Stimulated activated effector memory CD8-positive, alpha-beta T cell treated with anti-CD3 and anti-CD28 coated beads, Interleukin-12 subunit alpha, Interleukin-12 subunit beta, amount 100 ng/mL, for 72 hours (primary cell): Measurements from ENCODE around the gene RDH12.

Experiments used
- ATAC-seq: fragments of 150-1000 bp; cut with Tn5 transposase; 2 replicates; pipeline ENCODE4 v1.10.0; 2021
- DNase-seq, 2 donors: peaks; one replicate each; pipeline ENCODE4 v3.0.0; 2021 to 2022; ENCODE audit warnings: low spot score in 2 of 2
- H3K27ac Mint-ChIP-seq: one replicate; pipeline ENCODE4 v1.8.0; 2022; ENCODE audit warnings: mild to moderate bottlenecking, mixed read lengths
- H3K36me3 Mint-ChIP-seq: one replicate; pipeline ENCODE4 v1.8.0; 2022; ENCODE audit warnings: mild to moderate bottlenecking, mixed read lengths
- H3K4me1 Mint-ChIP-seq: one replicate; pipeline ENCODE4 v1.8.0; 2022; ENCODE audit warnings: mixed read lengths
- H3K4me3 Mint-ChIP-seq: one replicate; pipeline ENCODE4 v1.8.0; 2022; ENCODE audit warnings: mild to moderate bottlenecking, mixed read lengths
- H3K9me3 Mint-ChIP-seq: one replicate; pipeline ENCODE4 v1.8.0; 2022; ENCODE audit warnings: mixed read lengths

The RDH12 gene

GRCh38 chr14:67757175-67757574, 55.5 kb downstream of the RDH12 start:
- no peak for DNase-seq
- ATAC-seq = no peak
- H3K36me3 Mint-ChIP-seq = peaks cover 56% of the 10 kb centered on the region
- H3K4me3 Mint-ChIP-seq = no peak overlapping the region
- H3K27ac Mint-ChIP-seq = no peak overlapping the region
- no peaks in the 10 kb centered on the region for H3K9me3 Mint-ChIP-seq
- no peaks in the 10 kb centered on the region for H3K4me1 Mint-ChIP-seq

DNA sequence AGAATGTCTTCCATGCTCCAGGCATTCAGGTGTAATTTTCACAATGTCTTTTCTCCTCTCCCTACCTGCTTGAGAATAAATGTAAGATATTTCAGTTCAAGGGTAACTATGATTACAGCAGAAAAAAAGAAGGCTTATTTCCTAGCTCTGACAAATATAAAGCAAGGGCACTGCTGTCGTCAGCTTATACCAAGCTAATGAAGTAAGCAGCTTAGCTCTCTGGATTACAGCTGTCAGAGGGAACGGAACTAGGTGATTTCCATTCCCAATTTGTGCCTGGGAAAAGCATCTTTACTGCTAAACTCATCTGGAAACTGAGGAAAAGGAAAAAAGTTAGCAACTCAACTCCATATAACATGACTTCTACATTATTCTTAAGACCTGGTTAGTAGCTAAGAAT, 58.2 kb downstream of the RDH12 start:
- no peak for DNase-seq
- ATAC-seq = no peak
- Mint-ChIP-seq H3K27ac (no peak overlapping the region), H3K36me3 (peaks cover 48% of the 10 kb centered on the region), H3K4me3 (no peak overlapping the region), H3K9me3 (no peaks in the 10 kb centered on the region), H3K4me1 (no peaks in the 10 kb centered on the region)

DNA sequence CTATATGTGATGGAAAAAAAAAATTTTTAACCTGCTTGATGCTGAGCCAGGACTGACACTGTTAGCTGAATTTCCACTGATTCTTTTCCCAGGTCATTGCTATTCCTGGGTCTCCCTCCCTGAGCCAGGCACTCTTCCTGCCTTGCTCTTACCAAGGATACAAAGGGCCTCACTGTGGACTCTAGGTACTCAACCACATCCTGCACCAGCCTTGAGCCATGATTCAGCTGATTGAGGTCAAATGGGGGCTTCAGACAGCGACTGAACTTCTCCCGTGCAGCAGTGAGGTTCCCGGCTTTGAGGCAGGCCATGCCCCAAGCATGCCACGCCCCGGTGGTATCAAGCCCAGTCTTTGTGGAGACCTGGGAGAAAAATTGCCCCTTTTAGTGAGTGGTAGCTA, 60.4 kb downstream of the RDH12 start:
- Mint-ChIP-seq H3K27ac (no peak overlapping the region), H3K36me3 (peaks cover 69% of the 10 kb centered on the region), H3K4me3 (no peak overlapping the region), H3K9me3 (no peaks in the 10 kb centered on the region), H3K4me1 (no peaks in the 10 kb centered on the region)
- DNase-seq (no peak), ATAC-seq (no peak)

DNA sequence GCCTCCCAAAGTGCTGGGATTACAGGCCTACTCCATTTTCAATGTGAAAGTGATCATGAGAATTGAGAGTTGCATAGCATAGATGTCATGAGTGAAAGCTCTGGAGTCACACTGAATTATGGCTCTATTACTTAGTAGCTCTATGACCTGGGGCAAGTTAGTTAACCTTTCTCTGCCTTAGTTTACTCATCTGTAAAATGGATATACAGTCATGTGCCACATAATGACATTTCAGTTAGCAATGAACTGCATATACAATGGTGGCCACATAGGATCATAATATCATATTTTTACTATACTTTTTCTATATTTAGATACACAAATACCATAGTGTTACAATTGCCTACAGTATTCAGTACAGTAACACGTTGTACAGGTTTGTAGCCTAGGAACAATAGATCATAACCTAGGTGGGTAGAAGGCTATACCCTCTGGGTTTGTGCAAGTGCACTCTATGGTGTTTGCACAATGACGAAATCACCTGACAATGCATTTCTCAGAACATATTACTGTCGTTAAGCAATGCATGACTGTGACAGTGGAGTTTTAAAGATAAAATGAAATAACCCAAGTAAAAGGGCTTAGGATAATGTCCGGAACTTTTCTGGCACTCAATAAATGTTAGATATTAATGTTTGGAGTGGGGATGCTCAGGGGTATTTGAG, 61.6 kb downstream of the RDH12 start:
- Mint-ChIP-seq H3K9me3 (no peaks in the 10 kb centered on the region), H3K27ac (no peak overlapping the region), H3K4me3 (no peak overlapping the region), H3K36me3 (peaks cover 76% of the 10 kb centered on the region), H3K4me1 (no peaks in the 10 kb centered on the region)
- ATAC-seq (no peak), DNase-seq (no peak)

GRCh38 chr14:67764496-67764895, 62.8 kb downstream of the RDH12 start:
- Mint-ChIP-seq H3K36me3 (peaks cover 71% of the 10 kb centered on the region), H3K9me3 (no peaks in the 10 kb centered on the region), H3K27ac (peak overlapping the region; percentile 15), H3K4me3 (no peak overlapping the region), H3K4me1 (no peaks in the 10 kb centered on the region)
- DNase-seq = no peak
- no peak for ATAC-seq

DNA sequence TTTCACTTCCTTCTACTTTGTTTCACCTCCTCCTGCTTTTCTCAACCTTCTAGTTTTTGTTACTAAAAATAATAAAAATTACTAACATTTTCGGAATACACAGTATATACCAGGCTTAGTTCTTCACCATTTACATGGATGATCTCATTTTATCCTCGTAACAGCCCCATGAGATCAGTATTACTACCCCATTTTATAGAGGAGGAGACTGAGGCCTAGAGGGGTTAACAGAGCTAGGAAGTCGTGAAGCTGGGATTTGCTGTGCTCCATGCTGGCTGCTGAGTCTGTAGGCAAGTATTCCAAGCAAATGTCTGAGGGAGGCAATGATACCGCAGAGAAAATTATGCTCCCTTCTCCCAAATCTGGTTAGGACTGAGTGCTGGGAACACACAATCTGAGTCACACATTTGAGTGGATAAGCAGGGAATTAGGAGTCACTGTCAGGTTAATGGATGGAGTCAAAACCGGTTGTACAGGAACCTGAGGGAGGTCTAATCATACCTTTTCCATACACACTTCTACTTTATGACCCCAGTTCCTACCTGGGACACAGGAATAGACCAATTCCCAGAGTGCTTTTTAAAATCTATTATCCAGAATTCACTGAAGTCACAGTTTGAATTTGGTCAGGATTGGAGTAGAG, 63.6 kb downstream of the RDH12 start:
- H3K27ac Mint-ChIP-seq = peak overlapping the region; percentile 15
- no peak for DNase-seq
- no peak overlapping the region for H3K4me3 Mint-ChIP-seq
- H3K9me3 Mint-ChIP-seq = no peaks in the 10 kb centered on the region
- no peak for ATAC-seq
- H3K4me1 Mint-ChIP-seq = no peaks in the 10 kb centered on the region
- H3K36me3 Mint-ChIP-seq = peaks cover 71% of the 10 kb centered on the region

GRCh38 chr14:67766035-67766680, 64.5 kb downstream of the RDH12 start:
- H3K4me3 Mint-ChIP-seq = no peak overlapping the region
- no peaks in the 10 kb centered on the region for H3K4me1 Mint-ChIP-seq
- ATAC-seq (no peak), DNase-seq (no peak)
- H3K9me3 Mint-ChIP-seq = no peaks in the 10 kb centered on the region
- H3K27ac Mint-ChIP-seq = no peak overlapping the region
- H3K36me3 Mint-ChIP-seq = peaks cover 68% of the 10 kb centered on the region

DNA sequence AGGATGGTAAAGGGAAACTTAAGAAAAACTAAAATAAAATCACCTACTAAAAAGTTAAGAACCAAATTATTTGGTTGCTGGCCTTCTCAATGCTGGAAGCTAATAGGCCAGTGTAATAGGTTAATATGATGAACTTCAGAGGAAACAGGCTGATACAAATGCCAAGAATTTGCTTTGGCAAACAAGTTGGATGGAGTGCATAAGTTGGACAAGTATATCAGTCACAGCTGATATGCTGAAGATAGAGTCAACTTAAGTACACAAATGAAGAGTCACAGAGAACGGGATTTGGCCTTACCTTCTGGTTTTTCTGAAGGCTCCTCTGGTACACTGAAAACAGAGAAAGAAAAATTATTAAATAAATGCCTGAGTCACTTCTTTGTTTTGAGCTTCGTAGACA, 66.5 kb downstream of the RDH12 start:
- no peak for ATAC-seq
- H3K9me3 Mint-ChIP-seq = no peaks in the 10 kb centered on the region
- H3K27ac Mint-ChIP-seq = peak overlapping the region; percentile 12
- no peak for DNase-seq
- peaks cover 76% of the 10 kb centered on the region for H3K36me3 Mint-ChIP-seq
- H3K4me3 Mint-ChIP-seq = no peak overlapping the region
- H3K4me1 Mint-ChIP-seq = no peaks in the 10 kb centered on the region

DNA sequence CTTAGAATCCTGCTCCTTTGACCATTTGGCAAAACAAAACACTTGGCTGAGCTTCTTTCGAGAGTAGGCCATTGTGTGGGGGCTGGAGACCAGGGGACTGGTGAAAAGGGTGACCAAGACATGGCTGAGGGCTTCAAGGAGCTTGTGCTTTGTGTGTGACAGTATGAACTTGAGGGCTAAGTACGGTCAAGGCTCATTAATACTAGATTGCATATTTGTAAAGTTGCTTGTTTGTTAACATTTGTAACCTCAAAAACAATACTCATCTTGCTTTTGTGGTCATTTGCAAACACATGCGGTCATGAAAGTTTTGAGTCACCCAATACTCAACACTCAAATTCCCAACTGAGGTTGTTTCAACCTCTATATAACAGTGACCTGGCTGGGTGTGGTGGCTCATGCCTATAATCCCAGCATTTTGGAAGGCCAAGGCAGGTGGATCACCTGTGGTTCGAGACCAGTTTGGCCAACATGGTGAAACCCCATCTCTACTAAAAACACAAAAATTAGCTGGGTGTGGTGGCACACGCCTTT, 72.2 kb downstream of the RDH12 start:
- DNase-seq (no peak), ATAC-seq (no peak)
- no peaks in the 10 kb centered on the region for H3K4me1 Mint-ChIP-seq

DNA sequence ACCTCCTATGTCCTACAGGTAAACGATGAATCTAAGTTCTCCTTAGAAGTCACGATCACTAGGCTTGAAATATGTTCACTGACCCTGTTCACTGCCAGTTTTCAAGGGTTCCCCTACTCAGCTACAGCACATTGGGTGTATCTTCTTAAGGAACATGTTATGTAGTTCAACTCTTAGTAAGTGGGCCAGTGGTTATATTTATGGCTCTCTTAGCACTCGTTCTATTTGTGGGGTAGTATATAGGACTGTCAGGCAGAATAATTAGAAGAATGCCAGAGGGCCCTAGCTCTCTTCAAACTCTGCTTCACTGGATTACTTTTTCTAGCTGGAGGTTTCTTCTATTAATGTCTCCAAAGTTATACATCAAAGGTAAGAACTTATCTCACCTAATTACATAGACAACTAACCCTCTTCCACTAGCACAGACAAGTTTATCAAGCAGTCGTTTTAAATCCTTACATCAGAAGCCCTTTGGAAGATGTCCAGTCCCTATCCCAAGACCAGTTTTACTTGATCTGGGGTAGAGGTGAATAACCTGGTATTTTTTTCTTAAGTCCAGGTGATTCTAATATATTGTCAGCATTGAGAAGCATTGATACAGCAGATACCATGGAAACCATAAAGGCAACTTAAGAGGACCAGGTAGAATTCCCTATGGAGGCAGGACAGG, 75.1 kb downstream of the RDH12 start:
- DNase-seq (no peak), ATAC-seq (no peak)
- H3K4me3 Mint-ChIP-seq = no peak overlapping the region
- H3K27ac Mint-ChIP-seq = no peak overlapping the region
- no peaks in the 10 kb centered on the region for H3K9me3 Mint-ChIP-seq
- H3K36me3 Mint-ChIP-seq = peaks cover 99% of the 10 kb centered on the region
- H3K4me1 Mint-ChIP-seq = no peaks in the 10 kb centered on the region

More for the DNA sequence above, 72.2 kb downstream of the RDH12 start:
- H3K4me3 Mint-ChIP-seq = no peak overlapping the region
- H3K9me3 Mint-ChIP-seq = no peaks in the 10 kb centered on the region
- peaks cover 92% of the 10 kb centered on the region for H3K36me3 Mint-ChIP-seq
- H3K27ac Mint-ChIP-seq = no peak overlapping the region

GRCh38 chr14:67778792-67779191, 77.1 kb downstream of the RDH12 start:
- H3K4me3 Mint-ChIP-seq = no peak overlapping the region
- DNase-seq (no peak), ATAC-seq (no peak)
- H3K27ac Mint-ChIP-seq = no peak overlapping the region
- peaks cover 96% of the 10 kb centered on the region for H3K36me3 Mint-ChIP-seq
- no peaks in the 10 kb centered on the region for H3K9me3 Mint-ChIP-seq
- H3K4me1 Mint-ChIP-seq = no peaks in the 10 kb centered on the region

DNA sequence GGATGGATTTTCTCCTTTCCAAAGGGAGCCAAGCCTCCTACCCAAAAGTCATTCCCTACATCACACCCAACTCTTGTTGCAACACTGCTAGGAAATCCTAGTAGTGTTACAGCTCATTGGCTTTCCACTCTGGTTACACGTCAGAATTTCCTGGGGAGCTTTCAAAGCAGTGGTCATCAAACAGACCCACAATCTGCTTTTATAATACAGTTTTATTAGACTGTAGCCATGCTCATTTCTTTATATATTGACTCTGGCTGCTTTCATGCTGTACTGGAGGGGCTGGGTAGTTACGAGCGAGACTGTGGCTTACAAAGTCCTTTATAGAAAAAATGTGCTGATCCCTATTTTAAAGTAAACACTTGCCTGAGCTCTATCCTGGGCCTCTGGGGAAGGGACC, 80.4 kb downstream of the RDH12 start:
- DNase-seq (no peak), ATAC-seq (no peak)
- Mint-ChIP-seq H3K27ac (peak overlapping the region; percentile 9), H3K4me3 (no peak overlapping the region), H3K36me3 (peaks cover 97% of the 10 kb centered on the region), H3K4me1 (no peaks in the 10 kb centered on the region), H3K9me3 (no peaks in the 10 kb centered on the region)
